Liver (tissue), 9 donors: ENCODE results near the gene BZW2. TPM values are rescaled to one million over a fixed set of nuclear protein-coding genes. Genes with fewer than 3 reads are reported as not detected.
A peak's percentile ranks its signal among the peaks of the same experiment; 100 is the strongest.
"Not testable (repeated sequence)": the region's sequence is repeated elsewhere in the genome, so short reads cannot be mapped to it uniquely, and the experiment has no call there.

Source experiments
- DNase-seq: peaks from one replicate; pipeline ENCODE4 v3.0.0-alpha.2; 2017; ENCODE audit warnings: low spot score
- H3K27ac ChIP-seq, 2 donors: one replicate each; pipeline ENCODE4 v1.7.0; 2013; ENCODE audit warnings: inconsistent platforms in 2 of 2, low read length in 2 of 2, control low read depth in 1 of 2, low read depth in 1 of 2, mild to moderate bottlenecking in 1 of 2
- H3K27me3 ChIP-seq, 4 donors: one replicate each; pipeline versions ENCODE4 v1.6.1 to v1.7.0; 2013; ENCODE audit warnings: low read length in 3 of 4, inconsistent platforms in 1 of 4, mild to moderate bottlenecking in 1 of 4, moderate library complexity in 1 of 4; ENCODE audit not compliant: control insufficient read depth in 4 of 4, insufficient read depth in 4 of 4
- H3K36me3 ChIP-seq, 4 donors: one replicate each; pipeline versions ENCODE4 v1.6.1 to v1.7.0; 2013; ENCODE audit warnings: low read length in 3 of 4, mild to moderate bottlenecking in 3 of 4, low read depth in 1 of 4, moderate library complexity in 1 of 4; ENCODE audit not compliant: control insufficient read depth in 4 of 4, insufficient read depth in 3 of 4
- H3K4me1 ChIP-seq, 4 donors: one replicate each; pipeline versions ENCODE4 v1.6.1 to v1.7.0; 2013; ENCODE audit warnings: low read length in 3 of 4, mild to moderate bottlenecking in 3 of 4, moderate library complexity in 1 of 4; ENCODE audit not compliant: control insufficient read depth in 4 of 4, insufficient read depth in 4 of 4
- H3K4me3 ChIP-seq, 3 donors: one replicate each; pipeline versions ENCODE4 v1.6.1 to v1.7.0; 2013; ENCODE audit warnings: low read length in 3 of 3, control low read depth in 1 of 3, low read depth in 1 of 3, mild to moderate bottlenecking in 1 of 3
- H3K9ac ChIP-seq, 2 donors: one replicate each; pipeline ENCODE4 v1.7.0; 2013; ENCODE audit warnings: low read length in 2 of 2, mild to moderate bottlenecking in 2 of 2, moderate library complexity in 2 of 2, control low read depth in 1 of 2, low read depth in 1 of 2
- H3K9me3 ChIP-seq, 4 donors: one replicate each; pipeline versions ENCODE4 v1.6.1 to v1.7.0; 2013; ENCODE audit warnings: low read length in 3 of 4; ENCODE audit not compliant: control insufficient read depth in 4 of 4
- CTCF ChIP-seq: fragments of 150-350 bp; IDR thresholded peaks from 2 replicates; pipeline ENCODE4 v1.5.1; 2017; ENCODE audit warnings: improper control_type of control experiment, low read depth, low read length; ENCODE audit not compliant: missing input control
- EGR1 ChIP-seq, 2 donors: IDR thresholded peaks; 2 replicates each; pipeline ENCODE4 v1.6.1; 2016 to 2018; ENCODE audit warnings: antibody characterized with exemption in 2 of 2, low read depth in 2 of 2
- FOXA1 ChIP-seq: IDR thresholded peaks from 2 replicates; pipeline ENCODE4 v1.6.1; 2016; ENCODE audit warnings: antibody characterized with exemption
- FOXA2 ChIP-seq: IDR thresholded peaks from 2 replicates; pipeline ENCODE4 v1.6.1; 2016; ENCODE audit warnings: antibody characterized with exemption
- GABPA ChIP-seq, 2 donors: IDR thresholded peaks in 1 of 2; conservative IDR thresholded peaks in 1 of 2; 2 replicates each; pipeline ENCODE4 v1.6.1; 2016; ENCODE audit warnings: antibody characterized with exemption in 2 of 2, mild to moderate bottlenecking in 1 of 2, moderate library complexity in 1 of 2
- HNF4A ChIP-seq, 2 donors: conservative IDR thresholded peaks; 2 replicates each; pipeline ENCODE4 v1.6.1; 2016; ENCODE audit warnings: antibody characterized with exemption in 2 of 2, mild to moderate bottlenecking in 2 of 2
- JUND ChIP-seq, 2 donors: IDR thresholded peaks; 2 replicates each; pipeline ENCODE4 v1.6.1; 2016; ENCODE audit warnings: antibody characterized with exemption in 2 of 2
- MAX ChIP-seq: IDR thresholded peaks from 2 replicates; pipeline ENCODE4 v1.6.1; 2016; ENCODE audit warnings: antibody characterized with exemption
- NR2F2 ChIP-seq: IDR thresholded peaks from 2 replicates; pipeline ENCODE4 v1.6.1; 2016; ENCODE audit warnings: antibody characterized with exemption
- RAD21 ChIP-seq, 2 donors: IDR thresholded peaks; 2 replicates each; pipeline ENCODE4 v1.6.1; 2016; ENCODE audit warnings: antibody characterized with exemption in 2 of 2, mild to moderate bottlenecking in 2 of 2
- REST ChIP-seq: IDR thresholded peaks from 2 replicates; pipeline ENCODE4 v1.6.1; 2016; ENCODE audit warnings: antibody characterized with exemption, mild to moderate bottlenecking
- RXRA ChIP-seq, 2 donors: IDR thresholded peaks; 2 replicates each; pipeline ENCODE4 v1.6.1; 2017 to 2018; ENCODE audit warnings: antibody characterized with exemption in 2 of 2, mild to moderate bottlenecking in 1 of 2
- SP1 ChIP-seq: IDR thresholded peaks from 2 replicates; pipeline ENCODE4 v1.6.1; 2018; ENCODE audit warnings: antibody characterized with exemption, mild to moderate bottlenecking
- TAF1 ChIP-seq: conservative IDR thresholded peaks from 2 replicates; pipeline ENCODE4 v1.6.1; 2016; ENCODE audit warnings: antibody characterized with exemption, mild to moderate bottlenecking
- YY1 ChIP-seq: IDR thresholded peaks from 2 replicates; pipeline ENCODE4 v1.6.1; 2016; ENCODE audit warnings: antibody characterized with exemption, mild to moderate bottlenecking
- ZBTB33 ChIP-seq: IDR thresholded peaks from 2 replicates; pipeline ENCODE4 v1.6.1; 2016; ENCODE audit warnings: antibody characterized with exemption
- WGBS: extraction: QIAGEN DNeasy Blood & Tissue Kit; methylation state at CpG from one replicate; pipeline ENCODE4 v1.1.7; 2013; 5-methylcytosine and 5-hydroxymethylcytosine counted together
- polyA plus RNA-seq, 2 donors: library from polyadenylated mRNA; stranded (reverse) in 1 of 2; unstranded in 1 of 2; fragments of 200-250 nt in 1 of 2; fragments of >200 nt in 1 of 2; fragmentation: Nextera tagmentation in 1 of 2; extraction: Ambion mirVana in 1 of 2; gene quantifications; one replicate each; pipeline versions ENCODE4 v1.2.1 to v1.2.3, GENCODE V29; 2013 to 2015
- total RNA-seq, 2 donors: library from RNA; depleted of rRNA; stranded (reverse); fragments of >200 nt; gene quantifications; one replicate each; pipeline ENCODE4 v1.2.3, GENCODE V29; 2014
- donor health status: healthy.
- donor health status: healthy.
- donor health status: healthy.
- donor health status: healthy.
- donor health status: healthy.

BZW2 gene
- total and polyA plus RNA-seq, 4 donors = 10.9 to 18.6 (median 13.1) TPM

GRCh38 chr7:16657656-16658279, 11.8 kb downstream of the BZW2 start:
- H3K27me3 ChIP-seq = no peaks in the 10 kb centered on the region
- H3K36me3 ChIP-seq = no peaks in the 10 kb centered on the region
- 93% methylated on average over 4 of the region's 4 CpGs for WGBS
- no peaks in the 10 kb centered on the region for H3K9me3 ChIP-seq
- peaks cover 0 to 5% (median 0%) of the 10 kb centered on the region in 4 donors for H3K4me1 ChIP-seq
- H3K27ac ChIP-seq = no peak overlapping the region
- H3K9ac ChIP-seq = no peak overlapping the region
- no peak overlapping the region for H3K4me3 ChIP-seq
- TF ChIP-seq ZBTB33 (no peak), JUND (IDR thresholded peaks at IDR 0.05) (no peak), HNF4A (conservative IDR thresholded peaks at IDR 0.05) (no peak), GABPA (IDR thresholded peaks at IDR 0.05 in 1 of 2, conservative IDR thresholded peaks at IDR 0.05 in 1 of 2) (no peak), YY1 (no peak), REST (no peak), RXRA (IDR thresholded peaks at IDR 0.05) (no peak), NR2F2 (no peak), MAX (no peak), CTCF (no peak), TAF1 (no peak), SP1 (no peak), FOXA2 (no peak), RAD21 (IDR thresholded peaks at IDR 0.05) (no peak), FOXA1 (no peak), EGR1 (IDR thresholded peaks at IDR 0.05; ENCODE audit: low read depth in 2 of 2) (no peak)
- DNase-seq = peak; percentile 48

GRCh38 chr7:16659854-16660497, 14.0 kb downstream of the BZW2 start:
- H3K27ac ChIP-seq, H3K36me3 ChIP-seq, H3K27me3 ChIP-seq, H3K9ac ChIP-seq, DNase-seq, H3K4me3 ChIP-seq, H3K4me1 ChIP-seq, H3K9me3 ChIP-seq: not testable (repeated sequence)
- WGBS = 92% methylated on average over 8 of the region's 8 CpGs
